Body of pancreas (tissue), 4 donors: Measurements from ENCODE around the gene MED15. TPM values are rescaled to one million over a fixed set of nuclear protein-coding genes. Genes with fewer than 3 reads are reported as not detected.
"Not testable (repeated sequence)": the region's sequence is repeated elsewhere in the genome, so short reads cannot be mapped to it uniquely, and the experiment has no call there.

Experiments used
- ATAC-seq: fragments of 150-250 bp; one replicate; pipeline ENCODE4 v1.9.1; 2016
- DNase-seq, 4 donors: peaks; one replicate each; pipeline ENCODE4 v3.0.0-alpha.2; 2019
- H3K27ac ChIP-seq, 4 donors: fragments of 200-600 bp; sonication (generic); 1 replicate in 3 of 4; 2 replicates in 1 of 4; pipeline versions ENCODE4 v1.5.1 to v1.6.1; 2016 to 2019; ENCODE audit warnings: mild to moderate bottlenecking in 1 of 4, mixed read lengths in 1 of 4, moderate library complexity in 1 of 4
- H3K27me3 ChIP-seq, 2 donors: fragments of 200-600 bp; sonication (generic); one replicate each; pipeline ENCODE4 v1.6.0; 2016; ENCODE audit warnings: mild to moderate bottlenecking in 1 of 2
- H3K36me3 ChIP-seq, 2 donors: fragments of 200-600 bp; sonication (generic); replicated peaks in 1 of 2; 2 replicates each; pipeline ENCODE4 v1.5.1; 2016; ENCODE audit warnings: low read depth in 2 of 2; ENCODE audit not compliant: insufficient read depth in 1 of 2
- H3K4me1 ChIP-seq: fragments of 200-600 bp; sonication (generic); one replicate; pipeline ENCODE4 v1.6.0; 2016
- H3K4me3 ChIP-seq, 2 donors: fragments of 200-600 bp; sonication (generic); 1 replicate in 1 of 2; 2 replicates in 1 of 2; pipeline ENCODE4 v1.5.1; 2016 to 2019
- H3K9me3 ChIP-seq, 3 donors: fragments of 200-600 bp; sonication (generic); 1 replicate in 2 of 3; 2 replicates in 1 of 3; pipeline ENCODE4 v1.5.1; 2016
- CTCF ChIP-seq, 7 experiments: fragments of 450-650 bp in 4 of 7; fragments of 200-600 bp in 3 of 7; sonication (generic) in 3 of 7; IDR thresholded peaks; one replicate each; pipeline ENCODE4 v1.5.1; 2016 to 2019; ENCODE audit warnings: antibody characterized with exemption in 7 of 7
- POLR2A ChIP-seq, 3 donors: fragments of 450-650 bp; IDR thresholded peaks; one replicate each; pipeline ENCODE4 v1.6.1; 2016; ENCODE audit warnings: antibody characterized with exemption in 3 of 3, mild to moderate bottlenecking in 2 of 3
- WGBS, 2 donors: methylation state at CpG; one replicate each; pipeline ENCODE4 v1.1.5; 2017; 5-methylcytosine and 5-hydroxymethylcytosine counted together
- intact Hi-C: fragments of 100-400 bp; cut with DNase I; formaldehyde crosslinking; loops from one replicate; pipeline ENCODE4 v1.15.1; 2023
- total RNA-seq, 2 donors: library from RNA; depleted of rRNA; stranded (reverse); fragments of >200 nt; gene quantifications; one replicate each; pipeline ENCODE4 v1.1.0, GENCODE V29; 2016

Gene MED15
- total RNA-seq, 2 donors from 2014 or later, result 31.6 to 36.9 TPM

- Histone ChIP-seq H3K27me3 (no peaks in the 10 kb centered on the region), H3K27ac (no peak overlapping the region), H3K4me1 (no peaks in the 10 kb centered on the region), H3K36me3 (peaks cover 2 to 7% of the 10 kb centered on the region in 2 donors), H3K9me3 (no peaks in the 10 kb centered on the region), H3K4me3 (no peak overlapping the region)
- DNase-seq (no peak), ATAC-seq (no peak)
- TF ChIP-seq CTCF (IDR thresholded peaks at IDR 0.05) (no peak), POLR2A (IDR thresholded peaks at IDR 0.05) (no peak)
- intact Hi-C loops, result no loop called here
These were observed 35.3 kb downstream of the MED15 start for GRCh38 chr22:20542736-20543135.

GRCh38 chr22:20545318-20545634 lies 37.9 kb downstream of the MED15 start:
- 94 to 98% methylated on average over 3 of the region's 3 CpGs for WGBS, 2 donors
- not testable (repeated sequence) for H3K36me3 ChIP-seq

GRCh38 chr22:20545681-20546521 lies 38.5 kb downstream of the MED15 start:
- ATAC-seq, result no peak
- intact Hi-C loops, result no loop called here
- no peak for DNase-seq
- no peak overlapping the region for H3K4me3 ChIP-seq
- no peaks in the 10 kb centered on the region for H3K9me3 ChIP-seq
- peaks cover 0 to 2% of the 10 kb centered on the region in 2 donors for H3K36me3 ChIP-seq
- TF ChIP-seq POLR2A (IDR thresholded peaks at IDR 0.05), result no peak
- no peak for TF ChIP-seq CTCF (IDR thresholded peaks at IDR 0.05)
- H3K27me3 ChIP-seq, result no peaks in the 10 kb centered on the region
- H3K4me1 ChIP-seq, result no peaks in the 10 kb centered on the region
- WGBS, 2 donors, result 87 to 89% methylated on average over 10 of the region's 10 CpGs
- H3K27ac ChIP-seq, result no peak overlapping the region

More at GRCh38 chr22:20545318-20545634, 37.9 kb downstream of the MED15 start:
- H3K4me3 ChIP-seq, H3K27ac ChIP-seq, ATAC-seq, H3K9me3 ChIP-seq, H3K4me1 ChIP-seq, DNase-seq, intact Hi-C loops, H3K27me3 ChIP-seq: not testable (repeated sequence)

- ATAC-seq (no peak), DNase-seq (no peak)
- Histone ChIP-seq H3K9me3 (no peaks in the 10 kb centered on the region), H3K4me3 (no peak overlapping the region), H3K4me1 (peaks cover 6% of the 10 kb centered on the region), H3K36me3 (peaks cover 0 to 2% of the 10 kb centered on the region in 2 donors), H3K27me3 (no peaks in the 10 kb centered on the region), H3K27ac (no peak overlapping the region)
- TF ChIP-seq POLR2A (IDR thresholded peaks at IDR 0.05) (no peak), CTCF (IDR thresholded peaks at IDR 0.05) (no peak)
- intact Hi-C loops, result no loop called here
- WGBS, 2 donors, result 87 to 91% methylated on average over 4 of the region's 4 CpGs
These were observed 39.1 kb downstream of the MED15 start for GRCh38 chr22:20546541-20546950.

- TF ChIP-seq POLR2A (IDR thresholded peaks at IDR 0.05) (no peak), CTCF (IDR thresholded peaks at IDR 0.05) (no peak)
- intact Hi-C loops, result no loop called here
- ATAC-seq (no peak), DNase-seq (no peak)
- H3K36me3 ChIP-seq, result peaks cover 0 to 2% of the 10 kb centered on the region in 2 donors
- no peak overlapping the region for H3K27ac ChIP-seq
- H3K27me3 ChIP-seq, result no peaks in the 10 kb centered on the region
- H3K9me3 ChIP-seq, result no peaks in the 10 kb centered on the region
- peaks cover 11% of the 10 kb centered on the region for H3K4me1 ChIP-seq
- no peak overlapping the region for H3K4me3 ChIP-seq
These were observed 39.6 kb downstream of the MED15 start for GRCh38 chr22:20547029-20547428.
